Right ventricle myocardium superior (tissue), 1 donor: ENCODE results near the gene LRIG3. TPM values are rescaled to one million over a fixed set of nuclear protein-coding genes. Genes with fewer than 3 reads are reported as not detected.
"Not testable (repeated sequence)": the region's sequence is repeated elsewhere in the genome, so short reads cannot be mapped to it uniquely, and the experiment has no call there.

ENCODE experiments used
- ATAC-seq: fragments of 200-7000 bp; cut with Tn5 transposase; one replicate; pipeline ENCODE4 v1.9.1; 2020; ENCODE audit warnings: mild to moderate bottlenecking; ENCODE audit not compliant: poor library complexity
- DNase-seq: peaks from one replicate; pipeline ENCODE4 v3.0.0-alpha.2; 2020
- intact Hi-C: fragments of 100-400 bp; cut with DNase I; formaldehyde crosslinking; loops from one replicate; pipeline ENCODE4 v1.11.2; 2022
- total RNA-seq: library from RNA; stranded (reverse); fragmentation: NEBNext Ultra II Directional; extraction: Animal tissue kit (Norgen Biotek cat#: 25700); gene quantifications from one replicate; pipeline ENCODE4 v1.2.1, GENCODE V29; 2021
- donor health status: DM: no; HTN: yes; CAD: no; lungs with severe emphysema.

LRIG3 gene
- total RNA-seq, 1 donor from 2014 or later, result 5.5 TPM

DNA sequence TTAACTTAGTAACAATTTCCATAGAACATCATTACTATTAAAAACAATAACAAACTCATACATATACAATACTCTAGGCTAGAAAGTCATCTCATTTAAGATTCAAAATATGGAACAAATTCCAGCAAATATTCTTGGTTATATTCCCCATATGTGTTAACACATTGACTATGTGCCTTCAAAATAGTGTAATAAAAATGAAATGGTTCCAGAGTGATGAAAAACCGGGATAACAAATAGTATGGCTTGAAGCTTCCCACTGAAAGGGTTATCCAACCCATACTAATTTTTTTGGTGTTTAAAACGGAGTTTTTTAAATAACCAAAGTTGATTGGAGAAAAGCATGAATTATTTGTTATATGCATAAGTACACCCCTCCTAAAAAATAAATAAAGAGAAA lies 5.3 kb downstream of the LRIG3 start:
- no peak for DNase-seq
- no peak for ATAC-seq
- intact Hi-C loops, result no loop called here

DNA sequence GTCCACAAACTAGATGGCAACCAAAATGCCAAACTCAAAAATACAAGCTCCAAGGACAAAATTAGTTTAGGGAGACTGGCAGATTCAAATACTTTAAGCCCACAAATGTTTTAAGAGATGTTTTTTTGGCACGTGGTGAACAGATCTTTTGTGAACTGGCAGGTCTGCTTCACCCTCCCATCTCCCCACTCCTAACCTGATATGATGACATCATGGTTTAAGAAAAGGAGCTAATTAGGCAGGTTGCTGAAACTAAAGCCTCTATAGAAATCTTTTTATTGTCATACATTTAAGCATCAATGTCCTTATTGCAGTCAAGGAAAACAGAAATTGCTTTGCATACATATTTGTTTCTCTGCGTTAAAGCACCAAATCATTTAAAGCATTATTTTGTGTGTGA lies 5.8 kb downstream of the LRIG3 start:
- ATAC-seq, result no peak
- DNase-seq, result no peak
- intact Hi-C loops, result no loop called here

DNA sequence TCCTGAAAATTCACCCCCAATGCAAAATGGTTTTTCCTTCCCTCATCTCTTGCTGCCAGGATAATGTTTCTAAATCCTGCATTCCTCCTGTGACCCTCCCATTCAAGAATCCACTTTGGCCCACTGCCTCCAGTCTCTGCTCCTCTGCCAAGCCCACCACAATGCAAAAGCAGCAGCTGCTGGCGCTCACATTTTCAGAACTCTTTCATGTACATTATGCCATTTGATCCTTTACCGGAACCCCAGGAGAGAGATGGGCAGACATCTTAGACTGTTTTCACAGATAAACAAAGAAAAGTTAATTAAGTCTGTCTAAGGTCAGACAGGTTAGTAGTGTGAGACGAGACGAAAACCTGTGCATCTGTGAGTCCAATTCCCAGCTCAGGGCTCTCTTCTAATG lies 12.9 kb downstream of the LRIG3 start:
- no peak for DNase-seq

DNA sequence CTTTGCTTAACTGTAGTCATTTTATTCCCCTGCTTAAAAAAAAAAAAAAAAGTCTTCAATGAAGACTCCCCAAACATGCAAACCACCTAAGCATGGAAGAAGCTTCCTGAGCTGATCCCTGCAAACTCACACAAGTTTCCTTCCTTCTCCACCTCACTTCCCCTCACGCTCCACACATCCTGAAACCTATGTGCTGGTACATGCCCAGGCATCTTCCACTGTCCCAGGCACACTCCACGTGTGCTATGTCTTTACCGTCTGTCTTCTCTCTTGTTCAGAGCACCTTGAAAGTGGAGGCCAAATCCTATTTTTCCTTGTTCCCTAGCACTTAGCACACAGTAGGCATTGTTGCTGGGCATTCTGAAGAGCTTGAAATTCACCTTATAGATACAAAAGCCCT lies 13.4 kb downstream of the LRIG3 start:
- DNase-seq (no peak), ATAC-seq (no peak)
- intact Hi-C loops, result no loop called here

More for the DNA sequence above, 12.9 kb downstream of the LRIG3 start:
- intact Hi-C loops, result no loop called here
- no peak for ATAC-seq

DNA sequence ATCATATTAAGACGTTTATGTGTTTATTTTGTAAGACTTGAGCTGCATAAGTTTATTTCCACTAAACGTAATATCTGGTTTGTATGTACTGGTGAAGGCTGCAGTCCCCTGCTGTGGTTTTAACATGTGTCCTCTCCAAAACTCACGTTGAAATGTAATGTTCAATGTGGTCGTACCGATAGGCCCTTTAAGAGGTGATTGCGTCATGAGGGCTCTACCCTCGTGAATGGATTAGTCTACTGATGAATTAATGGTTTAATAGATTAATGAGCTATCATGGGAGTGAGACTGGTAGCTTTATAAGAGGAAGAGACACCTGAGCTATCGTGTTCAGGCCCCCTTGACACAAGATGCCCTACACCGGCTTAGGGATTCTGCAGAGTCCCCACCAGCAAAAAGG lies 14.9 kb downstream of the LRIG3 start:
- intact Hi-C loops, result no loop called here
- DNase-seq (no peak), ATAC-seq (no peak)

DNA sequence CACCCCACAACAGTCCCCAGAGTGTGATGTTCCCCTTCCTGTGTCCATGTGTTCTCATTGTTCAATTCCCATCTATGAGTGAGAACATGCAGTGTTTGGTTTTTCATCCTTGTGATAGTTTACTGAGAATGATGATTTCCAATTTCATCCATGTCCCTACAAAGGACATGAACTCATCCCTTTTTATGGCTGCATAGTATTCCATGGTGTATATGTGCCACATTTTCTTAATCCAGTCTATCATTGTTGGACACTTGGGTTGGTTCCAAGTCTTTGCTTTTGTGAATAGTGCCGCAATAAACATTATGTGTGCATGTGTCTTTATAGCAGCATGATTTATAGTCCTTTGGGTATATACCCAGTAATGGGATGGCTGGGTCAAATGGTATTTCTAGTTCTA lies 17.6 kb downstream of the LRIG3 start:
- intact Hi-C loops, DNase-seq, ATAC-seq: not testable (repeated sequence)

DNA sequence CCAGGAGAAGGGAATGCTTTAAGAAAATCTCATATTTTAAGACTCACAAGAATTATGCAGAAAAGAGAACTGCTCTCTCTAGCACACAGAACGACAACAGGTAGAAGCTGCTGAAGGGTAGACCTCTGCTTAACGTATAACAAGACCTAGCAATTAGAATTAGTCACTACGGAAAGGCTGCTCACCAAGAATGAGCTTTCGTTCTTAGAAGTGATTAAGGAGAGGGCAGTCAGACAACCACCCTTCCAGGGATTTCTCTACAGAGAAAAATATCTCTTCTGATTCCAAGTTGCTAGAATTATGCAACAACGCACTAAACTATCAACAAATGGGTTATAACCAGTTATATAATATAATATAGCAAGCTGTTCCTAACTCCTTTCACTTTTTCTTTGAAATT lies 18.6 kb downstream of the LRIG3 start:
- no peak for ATAC-seq
- intact Hi-C loops, result no loop called here
- DNase-seq, result no peak

DNA sequence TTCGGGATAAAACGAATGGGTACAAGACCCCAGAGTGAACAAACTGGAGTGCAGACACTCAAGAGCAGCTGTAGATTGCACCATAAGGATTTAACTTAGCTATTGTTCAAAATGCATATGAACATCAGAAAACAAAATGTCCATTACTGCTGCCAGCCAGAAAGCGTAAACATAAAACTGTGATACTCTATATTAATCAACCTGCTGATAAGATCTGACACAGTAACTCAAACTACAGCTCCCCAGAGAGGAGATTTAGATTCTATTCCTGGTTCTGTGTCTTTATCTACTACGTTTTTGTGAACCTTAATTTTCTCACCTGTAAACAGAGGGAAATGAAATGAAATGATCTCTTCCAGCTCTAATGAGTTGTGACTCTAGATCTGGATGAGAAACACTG lies 22.3 kb downstream of the LRIG3 start:
- no peak for DNase-seq
- no peak for ATAC-seq
- intact Hi-C loops, result no loop called here

DNA sequence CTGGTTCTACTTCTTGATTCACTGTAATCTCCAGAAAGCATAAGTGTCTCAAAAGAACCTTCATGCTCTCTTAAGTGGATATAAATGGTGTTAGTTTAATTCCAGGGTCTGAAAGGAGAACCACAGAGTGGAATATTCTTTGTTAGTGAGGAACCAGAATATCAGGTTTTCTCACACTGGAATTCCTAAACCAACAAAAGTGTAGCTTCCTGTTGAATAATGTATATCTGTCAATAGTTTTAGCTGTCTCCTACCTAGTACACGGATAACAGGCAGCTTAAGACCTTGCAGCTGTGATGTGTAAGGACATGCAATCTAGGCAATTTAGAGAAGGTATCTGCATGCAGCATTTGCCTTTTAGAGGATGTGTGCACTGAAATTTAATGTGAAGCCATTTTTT lies 24.0 kb downstream of the LRIG3 start:
- intact Hi-C loops, result no loop called here

DNA sequence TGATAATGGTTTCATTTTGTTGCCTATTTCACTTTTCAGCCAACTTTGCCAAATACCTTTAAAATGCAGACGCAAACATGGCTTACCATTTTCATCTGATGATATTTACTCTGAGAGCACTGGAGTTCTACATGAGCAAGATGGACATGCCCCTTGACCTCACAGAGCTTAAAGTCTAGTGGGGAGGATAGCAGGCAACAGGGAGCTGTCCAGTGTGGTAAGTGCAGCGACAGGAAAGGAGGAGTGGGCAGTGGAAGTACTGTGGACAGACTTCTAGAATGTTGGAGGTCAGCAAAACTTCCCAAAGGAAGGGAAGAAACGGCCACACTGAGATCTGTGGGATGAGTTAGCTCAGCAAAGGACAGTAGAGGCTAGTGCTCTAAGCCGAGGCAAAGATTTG lies 25.3 kb downstream of the LRIG3 start:
- ATAC-seq, result no peak
- intact Hi-C loops, result no loop called here

More for the DNA sequence above, 24.0 kb downstream of the LRIG3 start:
- ATAC-seq, result no peak
- no peak for DNase-seq

DNA sequence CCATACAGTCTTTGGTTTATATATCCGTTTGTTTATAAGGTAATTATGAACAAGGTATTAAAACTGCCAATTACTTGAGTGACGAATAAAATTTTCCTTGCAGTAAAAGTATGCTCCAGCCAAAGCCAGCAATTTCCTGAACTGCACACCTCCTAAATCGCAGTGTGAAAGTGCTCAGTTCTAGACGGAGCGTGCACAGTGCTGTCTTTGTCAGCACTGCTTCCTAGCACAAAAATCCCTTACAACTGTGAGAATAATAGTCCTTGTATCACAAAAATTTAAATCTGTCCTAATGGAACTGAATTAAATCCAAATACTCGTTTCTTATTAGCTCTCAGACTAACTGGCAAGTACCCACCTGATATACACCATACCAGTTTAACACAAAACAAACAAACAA lies 26.3 kb downstream of the LRIG3 start:
- intact Hi-C loops, result no loop called here
- no peak for ATAC-seq

More for the DNA sequence above, 25.3 kb downstream of the LRIG3 start:
- DNase-seq, result no peak

DNA sequence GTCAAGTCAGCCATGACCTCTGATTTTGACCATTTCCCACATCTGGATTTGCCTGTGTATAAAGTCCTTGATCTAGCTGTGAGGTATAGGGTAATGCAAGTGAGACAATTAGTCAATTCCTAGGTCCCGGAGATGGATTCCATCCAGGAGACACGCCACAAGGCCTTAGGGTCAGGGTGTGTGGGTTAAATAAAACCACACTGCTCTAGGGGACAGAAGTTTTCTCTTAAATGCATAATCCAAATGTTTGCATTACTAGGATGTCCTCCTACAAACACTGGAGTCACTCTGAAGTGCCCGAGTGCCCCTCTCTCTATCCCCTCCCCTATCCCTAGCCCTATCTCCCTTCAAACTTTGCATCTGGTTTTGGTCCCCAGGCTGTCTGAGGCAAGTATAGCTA lies 26.8 kb downstream of the LRIG3 start:
- DNase-seq, result no peak
- ATAC-seq, result no peak
- intact Hi-C loops, result no loop called here

More for the DNA sequence above, 26.3 kb downstream of the LRIG3 start:
- no peak for DNase-seq

DNA sequence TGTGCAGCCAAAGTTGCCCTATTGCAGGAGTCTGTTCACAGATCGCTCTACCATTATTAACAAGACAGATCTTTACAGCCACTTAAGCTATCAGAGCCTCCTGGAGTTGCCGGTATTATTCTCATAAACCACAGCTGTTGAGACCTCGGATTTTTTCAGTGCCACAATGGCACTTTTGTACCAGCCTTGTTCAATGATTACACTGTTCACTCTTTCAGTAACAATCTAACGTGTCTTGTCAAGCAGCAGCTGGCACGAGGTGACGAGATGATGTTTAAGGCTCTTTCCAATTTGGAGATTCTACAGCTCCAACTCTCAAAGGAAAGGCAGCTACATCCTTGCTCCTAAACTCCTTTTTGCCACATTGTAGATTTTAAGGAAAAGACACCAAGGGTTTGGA lies 30.7 kb downstream of the LRIG3 start:
- intact Hi-C loops, result no loop called here
- ATAC-seq, result no peak
- no peak for DNase-seq

DNA sequence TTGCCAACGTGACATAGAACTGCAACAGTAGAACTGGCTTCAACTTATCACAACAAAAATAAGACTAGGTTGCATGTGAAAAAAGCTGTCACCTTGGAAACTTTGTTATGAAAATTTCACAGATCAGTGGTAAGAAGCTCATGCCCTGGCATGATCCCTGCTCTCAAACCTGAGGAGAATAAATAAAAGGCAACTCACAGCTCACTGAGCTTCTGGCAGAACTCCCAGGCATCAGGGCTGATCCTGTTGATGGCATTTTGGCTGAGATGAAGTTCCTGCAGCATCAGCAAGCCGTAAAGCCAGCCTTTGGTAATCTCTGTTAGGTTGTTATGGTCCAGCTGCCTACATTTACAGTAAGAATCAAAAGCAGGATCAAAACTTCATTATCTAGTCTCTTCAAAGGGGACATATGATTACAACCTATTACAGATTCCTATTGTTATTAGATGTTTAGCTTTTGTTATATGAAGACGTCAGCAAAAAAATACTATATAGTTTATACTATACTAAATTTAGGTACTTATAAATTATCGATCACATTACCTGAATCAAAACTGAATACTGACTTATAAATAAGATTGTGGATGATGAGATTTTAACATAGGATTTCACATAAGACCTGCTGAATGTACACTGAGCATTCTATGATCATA lies 32.0 kb downstream of the LRIG3 start:
- DNase-seq (peak; percentile 67), ATAC-seq (peak; percentile 95)
- intact Hi-C loops, result no loop called here

DNA sequence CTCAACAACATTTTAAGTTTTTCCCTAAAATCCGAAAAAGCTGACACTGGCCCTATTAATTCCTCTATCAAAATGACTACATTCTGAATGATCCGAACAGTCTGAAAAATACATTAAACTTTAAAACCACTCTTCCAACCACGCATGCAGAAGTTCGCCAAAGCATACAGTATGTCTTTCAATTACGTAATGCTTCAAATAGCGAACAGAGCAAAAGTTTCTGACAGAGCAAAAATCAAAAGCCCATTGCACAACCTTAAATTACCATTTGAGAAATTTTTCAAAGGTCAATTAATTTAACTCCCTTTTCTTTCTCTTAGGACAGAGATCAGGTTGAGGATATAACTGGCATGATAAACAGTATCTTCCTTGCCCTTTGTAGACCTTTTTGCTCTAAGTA lies 33.2 kb downstream of the LRIG3 start:
- ATAC-seq (no peak), DNase-seq (no peak)
- intact Hi-C loops, result no loop called here

DNA sequence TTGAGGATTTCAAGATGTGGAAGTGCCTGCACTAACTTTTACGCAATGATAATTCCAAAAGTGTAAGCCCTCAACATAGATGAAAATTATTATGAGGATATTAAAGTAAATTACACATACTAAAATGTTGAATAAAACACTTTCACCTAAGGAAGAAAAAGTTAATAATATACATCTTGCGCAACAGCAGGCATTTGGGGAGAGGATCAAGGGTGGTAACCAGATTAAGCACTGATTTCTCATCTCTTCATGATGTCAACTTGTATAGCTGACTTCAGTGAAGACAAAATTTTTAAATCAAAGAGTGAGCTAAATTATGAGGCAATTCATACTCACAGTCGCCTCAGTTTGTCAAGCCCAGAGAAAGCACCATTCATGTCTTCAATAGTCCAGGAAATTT lies 33.8 kb downstream of the LRIG3 start:
- intact Hi-C loops, result no loop called here
- DNase-seq (no peak), ATAC-seq (no peak)

DNA sequence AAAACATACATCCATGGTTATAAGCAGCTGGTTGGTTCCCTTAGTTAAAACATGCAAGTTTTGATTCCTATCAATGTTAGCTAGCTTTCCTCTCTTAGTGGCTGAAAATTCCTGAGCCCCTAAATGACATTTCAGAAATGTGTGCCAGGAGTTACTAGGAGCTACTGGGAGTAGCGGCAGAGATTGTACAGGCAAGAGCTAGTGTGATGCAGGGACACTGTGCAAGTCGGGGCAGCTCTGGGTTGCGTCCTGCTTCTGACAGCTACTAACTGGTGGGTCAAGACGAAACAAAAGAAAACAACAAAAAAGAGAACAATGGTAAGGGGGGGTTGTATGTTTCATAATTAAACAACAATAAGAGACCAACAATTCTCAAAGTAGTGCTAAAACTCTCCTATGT lies 35.4 kb downstream of the LRIG3 start:
- ATAC-seq (no peak), DNase-seq (no peak)
- intact Hi-C loops, result no loop called here

DNA sequence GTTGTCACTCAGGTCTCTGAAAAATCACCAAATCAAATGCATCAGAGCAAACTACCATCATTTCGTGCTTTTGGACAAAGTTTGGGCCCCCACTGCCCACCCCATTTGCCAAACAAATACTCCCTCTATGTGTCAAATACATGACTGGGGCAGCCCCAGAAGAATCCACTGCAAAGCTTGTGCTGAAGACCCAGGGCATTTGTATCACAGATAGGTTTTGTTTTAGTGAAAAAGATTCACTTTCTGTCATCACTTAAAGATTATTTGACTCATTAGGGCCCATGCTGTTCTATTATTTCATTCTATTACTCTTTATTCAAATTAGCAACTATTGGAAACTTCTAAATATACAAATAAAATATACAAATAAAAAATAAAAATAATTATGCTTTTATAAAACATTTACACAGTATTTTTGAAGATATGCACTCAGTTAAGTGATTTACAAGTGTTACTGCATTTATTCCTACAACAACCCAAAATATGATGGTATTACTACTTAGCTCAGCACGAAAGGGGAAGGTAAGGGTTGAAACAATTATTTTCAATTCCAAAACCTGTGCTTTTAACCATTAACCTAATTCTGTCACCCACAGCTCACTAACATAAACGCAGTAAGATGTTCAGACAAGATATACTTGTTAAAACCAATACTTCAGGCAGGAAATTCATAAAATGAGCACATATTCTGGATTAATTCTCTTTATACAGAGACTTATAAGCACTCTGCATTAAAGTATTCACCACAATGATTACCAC lies 36.5 kb downstream of the LRIG3 start:
- DNase-seq, result no peak
- no peak for ATAC-seq
- intact Hi-C loops, result no loop called here

DNA sequence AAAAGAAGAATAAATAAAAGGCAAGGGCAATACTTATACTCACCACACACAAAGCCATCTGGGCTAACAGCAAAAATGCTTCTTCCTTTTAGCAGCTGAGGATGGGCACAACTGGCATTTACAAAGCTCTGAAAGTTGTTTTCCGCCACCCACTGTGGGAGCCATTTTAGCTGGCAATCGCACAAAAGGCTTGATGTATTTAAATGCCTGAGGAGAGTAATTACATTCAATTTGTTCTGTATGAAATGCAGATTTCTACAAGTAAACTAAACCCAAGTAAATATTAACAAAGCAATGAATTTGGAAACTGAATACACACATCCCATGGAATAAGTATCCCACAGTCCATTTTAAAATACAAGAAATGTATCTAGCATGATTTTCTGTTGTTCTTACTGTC lies 37.5 kb downstream of the LRIG3 start:
- intact Hi-C loops, result no loop called here
- ATAC-seq, result no peak
- no peak for DNase-seq

DNA sequence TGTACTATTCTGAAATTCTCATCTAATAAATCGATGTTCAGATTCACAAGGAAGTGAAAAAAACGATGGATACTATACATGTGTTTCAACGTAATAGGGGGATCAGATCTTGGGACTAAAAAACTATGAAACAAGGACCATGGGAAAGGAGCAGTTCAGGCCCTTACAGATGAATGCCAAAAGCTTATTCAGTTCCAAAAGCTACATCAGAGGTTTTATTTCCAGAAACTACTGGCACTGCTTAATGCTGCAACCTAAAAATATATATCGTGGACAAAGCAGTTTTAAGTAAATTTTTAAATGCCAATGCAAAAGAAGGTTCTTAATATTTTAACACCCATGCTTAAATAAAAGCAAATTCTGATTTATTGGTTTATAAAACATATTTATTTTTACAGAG lies 38.5 kb downstream of the LRIG3 start:
- ATAC-seq (no peak), DNase-seq (no peak)
- intact Hi-C loops, result no loop called here

DNA sequence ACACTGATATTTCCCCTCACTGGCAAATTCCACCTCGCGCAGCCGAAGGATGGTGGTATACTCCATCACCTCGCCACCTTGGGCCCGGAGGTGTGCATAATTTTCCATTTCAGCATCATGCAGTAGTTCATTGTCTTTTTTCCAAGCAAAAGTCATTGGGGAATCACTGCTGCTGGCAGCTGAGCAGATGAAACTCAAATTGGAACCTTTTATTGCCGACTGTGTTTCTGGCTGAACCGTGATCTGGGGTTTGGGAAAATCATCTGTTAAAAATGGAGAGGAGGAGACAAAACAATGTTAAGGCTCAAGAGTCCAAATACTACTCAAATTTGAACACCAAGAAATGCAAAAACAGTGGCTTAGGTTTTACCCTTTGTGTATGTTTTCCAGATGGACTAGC lies 39.7 kb downstream of the LRIG3 start:
- intact Hi-C loops, result no loop called here
- DNase-seq (no peak), ATAC-seq (no peak)
